Tibial artery (tissue), 4 donors: Measurements from ENCODE around the gene CIDEA.
"Not testable (repeated sequence)": the region's sequence is repeated elsewhere in the genome, so short reads cannot be mapped to it uniquely, and the experiment has no call there.

ENCODE experiments used
- DNase-seq, 2 donors: peaks; one replicate each; pipeline ENCODE4 v3.0.0-alpha.2; 2019
- H3K27ac ChIP-seq, 2 donors: fragments of 200-600 bp; sonication (generic) in 1 of 2; 1 replicate in 1 of 2; 2 replicates in 1 of 2; pipeline ENCODE4 v1.5.1; 2018 to 2019; ENCODE audit warnings: mild to moderate bottlenecking in 1 of 2
- H3K27me3 ChIP-seq, 2 donors: fragments of 200-600 bp; sonication (generic) in 1 of 2; one replicate each; pipeline versions ENCODE4 v1.5.1 to v1.6.0; 2016 to 2019
- H3K36me3 ChIP-seq, 3 donors: fragments of 200-600 bp; sonication (generic) in 2 of 3; one replicate each; pipeline ENCODE4 v1.5.1; 2016 to 2019; ENCODE audit warnings: mild to moderate bottlenecking in 2 of 3
- H3K4me1 ChIP-seq, 4 donors: fragments of 200-600 bp; sonication (generic) in 2 of 4; 1 replicate in 3 of 4; 2 replicates in 1 of 4; pipeline ENCODE4 v1.5.1; 2016 to 2019
- H3K4me3 ChIP-seq, 2 donors: fragments of 200-600 bp; sonication (generic) in 1 of 2; 1 replicate in 1 of 2; 2 replicates in 1 of 2; pipeline ENCODE4 v1.5.1; 2018 to 2019; ENCODE audit warnings: mild to moderate bottlenecking in 2 of 2
- H3K9me3 ChIP-seq, 3 donors: fragments of 200-600 bp; sonication (generic) in 1 of 3; one replicate each; pipeline ENCODE4 v1.5.1; 2016 to 2019
- CTCF ChIP-seq, 2 experiments: fragments of 200-600 bp in 1 of 2; fragments of 450-650 bp in 1 of 2; IDR thresholded peaks; one replicate each; pipeline ENCODE4 v1.5.1; 2017 to 2019; ENCODE audit warnings: antibody characterized with exemption in 2 of 2, mild to moderate bottlenecking in 1 of 2, moderate library complexity in 1 of 2
- intact Hi-C: fragments of 100-400 bp; cut with DNase I; formaldehyde crosslinking; loops from one replicate; pipeline ENCODE4 v1.15.0; 2023; ENCODE audit warnings: low total_unique reads

The CIDEA gene

DNA sequence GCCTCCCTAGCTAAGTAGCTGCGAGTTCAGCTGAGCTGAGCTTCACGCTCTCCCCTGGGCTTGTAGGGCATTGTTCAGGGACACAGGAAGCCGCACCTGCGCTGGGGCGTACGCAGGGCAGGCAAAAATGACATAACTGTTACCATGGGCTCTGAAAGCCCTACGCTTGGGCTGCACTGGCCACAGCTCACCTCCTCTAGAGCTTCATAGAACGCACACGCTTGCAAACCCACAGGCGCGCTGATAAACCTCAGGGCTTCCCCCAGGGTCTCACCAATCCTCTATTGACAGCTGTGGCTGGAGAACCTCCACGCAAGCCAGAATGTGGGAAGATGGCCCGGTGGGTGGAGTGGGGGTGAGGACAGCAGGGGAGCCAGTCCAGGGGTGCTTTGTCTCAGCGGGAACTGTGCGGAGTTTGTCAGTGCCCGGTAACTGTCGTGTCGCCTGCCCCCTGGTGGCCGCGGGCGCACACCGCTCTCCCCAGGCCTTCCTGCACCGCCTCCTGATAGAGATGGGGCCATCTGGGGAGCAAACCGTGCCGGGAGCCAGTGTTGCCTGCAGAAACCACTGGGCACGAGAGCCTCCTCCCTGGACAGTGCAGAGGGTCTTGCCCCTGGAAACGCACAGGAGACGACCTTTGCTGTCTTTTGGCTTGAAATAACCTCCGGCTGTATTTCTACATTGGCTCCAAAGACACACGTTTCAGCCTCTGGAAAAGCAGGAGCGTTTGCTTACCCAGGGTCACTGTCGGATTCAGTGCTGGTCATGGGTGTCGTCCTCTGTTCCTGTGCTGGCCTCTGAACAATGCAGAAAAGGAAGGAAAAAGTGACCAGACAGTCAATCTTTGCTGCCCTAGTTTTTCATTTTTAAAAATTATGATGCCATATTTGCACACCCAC is 17.0 kb upstream of the CIDEA start:
- TF ChIP-seq CTCF (IDR thresholded peaks at IDR 0.05) = peak; percentile 73 to 88
- H3K27me3 ChIP-seq = peaks cover 0 to 13% of the 10 kb centered on the region in 2 donors
- H3K4me3 ChIP-seq = no peak overlapping the region
- no peaks in the 10 kb centered on the region for H3K9me3 ChIP-seq
- intact Hi-C loops = loop anchor here (10.0 kb wide), 1 partner anchor 172 kb away; no protein-coding TSS in a partner anchor
- peak; percentile 65 to 74 for DNase-seq
- no peaks in the 10 kb centered on the region for H3K36me3 ChIP-seq
- H3K4me1 ChIP-seq = peaks cover 0 to 8% (median 4%) of the 10 kb centered on the region in 4 donors
- no peak overlapping the region for H3K27ac ChIP-seq

DNA sequence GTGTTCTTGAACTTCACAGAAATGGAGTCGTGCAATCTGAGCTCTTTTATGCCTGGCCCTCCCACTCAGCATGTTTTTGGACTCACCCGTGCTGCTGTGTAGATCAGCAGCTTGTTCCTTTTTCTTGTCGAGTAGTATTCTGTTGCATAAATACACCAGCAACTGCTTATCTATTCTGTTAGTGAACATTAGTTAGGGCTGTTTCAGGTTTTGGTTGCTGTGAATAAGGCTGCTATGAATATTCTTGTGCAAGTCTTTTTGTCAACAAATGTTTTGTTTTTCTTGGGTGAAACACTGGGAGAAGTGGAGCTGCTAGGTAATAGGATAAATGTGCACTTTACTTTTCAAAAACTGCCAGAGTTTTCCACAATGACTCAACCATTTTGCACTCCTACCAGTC is 15.3 kb upstream of the CIDEA start:
- intact Hi-C loops = loop anchor here (10.0 kb wide), 1 partner anchor 174 kb away; no protein-coding TSS in a partner anchor
- Histone ChIP-seq H3K4me1 (peaks cover 0 to 8% (median 4%) of the 10 kb centered on the region in 4 donors), H3K27me3 (peaks cover 0 to 13% of the 10 kb centered on the region in 2 donors), H3K36me3 (no peaks in the 10 kb centered on the region), H3K9me3 (no peaks in the 10 kb centered on the region), H3K4me3 (no peak overlapping the region), H3K27ac (peak overlapping the region in 1 of 2 donors; percentile 21)
- no peak for TF ChIP-seq CTCF (IDR thresholded peaks at IDR 0.05)
- no peak for DNase-seq

- Histone ChIP-seq H3K27ac (no peak overlapping the region), H3K4me3 (no peak overlapping the region), H3K27me3 (peaks cover 0 to 13% of the 10 kb centered on the region in 2 donors), H3K9me3 (no peaks in the 10 kb centered on the region), H3K36me3 (no peaks in the 10 kb centered on the region), H3K4me1 (peaks cover 0 to 8% (median 4%) of the 10 kb centered on the region in 4 donors)
- no peak for TF ChIP-seq CTCF (IDR thresholded peaks at IDR 0.05)
- intact Hi-C loops = loop anchor here (10.0 kb wide), 1 partner anchor 175 kb away; no protein-coding TSS in a partner anchor
- DNase-seq = no peak
Observed at GRCh38 chr18:12239431-12239830, 14.7 kb upstream of the CIDEA start.

- H3K4me1 ChIP-seq = peaks cover 0 to 8% (median 1%) of the 10 kb centered on the region in 4 donors
- no peak for TF ChIP-seq CTCF (IDR thresholded peaks at IDR 0.05)
- no peak overlapping the region for H3K4me3 ChIP-seq
- intact Hi-C loops = no loop called here
- no peak for DNase-seq
- no peaks in the 10 kb centered on the region for H3K9me3 ChIP-seq
- peaks cover 0 to 20% of the 10 kb centered on the region in 2 donors for H3K27me3 ChIP-seq
- H3K36me3 ChIP-seq = no peaks in the 10 kb centered on the region
- H3K27ac ChIP-seq = no peak overlapping the region
Observed at GRCh38 chr18:12242658-12243260, 11.4 kb upstream of the CIDEA start.

GRCh38 chr18:12243272-12243671 is 10.9 kb upstream of the CIDEA start:
- H3K9me3 ChIP-seq, intact Hi-C loops, H3K36me3 ChIP-seq, H3K4me3 ChIP-seq, H3K27ac ChIP-seq, H3K4me1 ChIP-seq, DNase-seq: not testable (repeated sequence)
- H3K27me3 ChIP-seq = peaks cover 0 to 25% of the 10 kb centered on the region in 2 donors

DNA sequence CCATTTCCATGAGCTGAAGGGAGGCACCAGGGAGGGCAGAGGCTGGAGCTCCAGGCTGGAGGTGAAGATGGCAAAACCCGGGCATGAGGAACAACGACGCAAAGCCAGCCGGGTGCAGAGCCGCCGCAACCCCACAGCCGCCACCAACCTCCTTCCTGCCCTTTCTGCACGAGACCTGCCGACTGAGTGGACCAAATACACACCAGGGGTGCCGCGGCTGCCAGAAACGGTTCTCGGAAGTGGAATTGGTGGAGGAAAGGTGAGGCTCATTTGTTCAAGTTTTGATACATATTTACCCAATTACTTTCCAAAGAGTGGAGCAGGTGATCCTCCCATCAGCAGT is 8.4 kb upstream of the CIDEA start:
- Histone ChIP-seq H3K27ac (no peak overlapping the region), H3K27me3 (peaks cover 0 to 38% of the 10 kb centered on the region in 2 donors), H3K4me3 (no peak overlapping the region), H3K36me3 (no peaks in the 10 kb centered on the region), H3K9me3 (no peaks in the 10 kb centered on the region), H3K4me1 (no peaks in the 10 kb centered on the region)
- intact Hi-C loops = no loop called here
- no peak for TF ChIP-seq CTCF (IDR thresholded peaks at IDR 0.05)
- DNase-seq = no peak
